ENCODE measurements around the gene FAM120C. TPM values are rescaled to one million over a fixed set of nuclear protein-coding genes. Genes with fewer than 3 reads are reported as not detected.

Gene FAM120C
- total and polyA plus RNA-seq, 2 of the 4 experiments (the other 2 are of a cell fraction): 3.4 to 3.6 TPM

DNA sequence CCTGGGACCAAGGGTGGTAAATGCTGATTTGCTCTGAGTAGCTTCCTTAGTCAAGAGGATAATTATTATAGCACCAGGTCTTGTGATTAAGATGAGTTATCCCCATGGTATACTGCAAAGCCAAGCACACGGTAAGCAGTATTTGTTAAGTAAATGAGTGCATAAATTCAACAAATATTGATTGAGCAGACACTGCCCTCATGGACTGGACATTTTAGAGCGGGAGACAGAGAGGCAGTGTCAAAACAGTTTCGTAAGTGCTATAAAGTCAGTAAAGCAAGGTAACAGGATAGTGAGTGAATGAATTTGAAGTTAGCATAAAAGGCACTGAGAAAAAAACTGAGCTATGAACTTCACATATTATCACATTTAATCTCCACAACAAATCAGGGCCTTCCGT lies 152.7 kb downstream of the FAM120C start:
- no TSS peak for BruUV-seq (replicated peaks)
- POLR2A ChIA-PET (ENCODE audit: unreplicated experiment): no interaction called here
- Histone ChIP-seq H3K18ac (ENCODE audit: low read depth, low read length) (no peak overlapping the region), H4K8ac (ENCODE audit: low read depth in 2 of 2, low read length in 2 of 2) (no peak overlapping the region), H3K14ac (replicated peaks; ENCODE audit: low read depth, low read length) (no peak overlapping the region), H3K9me1 (ENCODE audit: insufficient read depth, low read length) (no peaks in the 10 kb centered on the region; the same call in 1 of the 2 replicates), H4K20me1 (ENCODE audit: insufficient read depth, low read length) (no peaks in the 10 kb centered on the region), H2AK9ac (replicated peaks; ENCODE audit: low read depth, low read length, poor library complexity) (no peak overlapping the region), H4K91ac (ENCODE audit: insufficient read depth, low read depth, low read length) (no peak overlapping the region), H3K79me1 (ENCODE audit: low read depth in 1 of 2, low read length in 2 of 2) (peaks cover 4 to 9% of the 10 kb centered on the region in 2 experiments; a peak in 2 of 4 replicates), H2BK20ac (ENCODE audit: low read depth, low read length) (no peak overlapping the region), H3K27me3 (ENCODE audit: control insufficient read depth, insufficient read depth, low read length) (peaks cover under 1% of the 10 kb centered on the region; the same call in 1 of the 2 replicates), H2BK5ac (ENCODE audit: low read depth, low read length, poor library complexity, severe bottlenecking) (no peak overlapping the region), H3K23ac (ENCODE audit: low read depth, low read length) (no peak overlapping the region), H4K5ac (ENCODE audit: low read depth, low read length) (no peak overlapping the region), H3K4me2 (ENCODE audit: low read depth, low read length) (no peak overlapping the region), H3K4me1 (ENCODE audit: control insufficient read depth, insufficient read depth, low read length) (no peaks in the 10 kb centered on the region), H3K27ac (ENCODE audit: insufficient read depth, low read length) (no peak overlapping the region), H2AK5ac (ENCODE audit: low read depth, low read length) (no peak overlapping the region), H3K4ac (ENCODE audit: low read depth, low read length) (no peak overlapping the region), H2BK15ac (ENCODE audit: low read depth, low read length) (no peak overlapping the region), H3K9ac (ENCODE audit: low read depth, low read length) (no peak overlapping the region), H3K56ac (ENCODE audit: extremely low read depth, insufficient read depth, low read length) (no peak overlapping the region), H3K9me3 (ENCODE audit: control insufficient read depth, insufficient read depth, low read length) (no peaks in the 10 kb centered on the region), H3K4me3 (ENCODE audit: insufficient read depth, low read depth, low read length) (no peak overlapping the region), H2AFZ (replicated peaks; ENCODE audit: low read length, poor library complexity) (no peak overlapping the region), H3K36me3 (ENCODE audit: control insufficient read depth, insufficient read depth, low read length) (peaks cover 14% of the 10 kb centered on the region), H2BK120ac (ENCODE audit: low read depth, low read length) (no peak overlapping the region)
- intact Hi-C loops (cut with micrococcal nuclease) (no loop called here), dilution Hi-C loops (cut with HindIII; ENCODE audit: low sequenced_read_pairs, unreplicated experiment) (no loop called here), in situ Hi-C loops (cut with MboI; ENCODE audit: low sequenced_read_pairs) (loop anchor here (25.0 kb wide), 1 partner anchor 407 kb away; the partner anchor contains the start of gene TSR2)
- CTCF ChIA-PET: interaction anchor here (0.5 kb wide), 2 partner anchors 42 to 73 kb away, joined by 3 to 5 read pairs; no protein-coding TSS in a partner anchor
- ATAC-seq (ENCODE audit: low read depth) (no peak), DNase-seq (no peak)
- TF ChIP-seq, protein P1, sequence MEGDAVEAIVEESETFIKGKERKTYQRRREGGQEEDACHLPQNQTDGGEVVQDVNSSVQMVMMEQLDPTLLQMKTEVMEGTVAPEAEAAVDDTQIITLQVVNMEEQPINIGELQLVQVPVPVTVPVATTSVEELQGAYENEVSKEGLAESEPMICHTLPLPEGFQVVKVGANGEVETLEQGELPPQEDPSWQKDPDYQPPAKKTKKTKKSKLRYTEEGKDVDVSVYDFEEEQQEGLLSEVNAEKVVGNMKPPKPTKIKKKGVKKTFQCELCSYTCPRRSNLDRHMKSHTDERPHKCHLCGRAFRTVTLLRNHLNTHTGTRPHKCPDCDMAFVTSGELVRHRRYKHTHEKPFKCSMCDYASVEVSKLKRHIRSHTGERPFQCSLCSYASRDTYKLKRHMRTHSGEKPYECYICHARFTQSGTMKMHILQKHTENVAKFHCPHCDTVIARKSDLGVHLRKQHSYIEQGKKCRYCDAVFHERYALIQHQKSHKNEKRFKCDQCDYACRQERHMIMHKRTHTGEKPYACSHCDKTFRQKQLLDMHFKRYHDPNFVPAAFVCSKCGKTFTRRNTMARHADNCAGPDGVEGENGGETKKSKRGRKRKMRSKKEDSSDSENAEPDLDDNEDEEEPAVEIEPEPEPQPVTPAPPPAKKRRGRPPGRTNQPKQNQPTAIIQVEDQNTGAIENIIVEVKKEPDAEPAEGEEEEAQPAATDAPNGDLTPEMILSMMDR (conservative IDR thresholded peaks at IDR 0.05; ENCODE audit: low read depth, low read length): no peak
- TF ChIP-seq SMC3 (IDR thresholded peaks at IDR 0.05; ENCODE audit: low read depth, low read length): no peak
- TF ChIP-seq, protein P2, sequence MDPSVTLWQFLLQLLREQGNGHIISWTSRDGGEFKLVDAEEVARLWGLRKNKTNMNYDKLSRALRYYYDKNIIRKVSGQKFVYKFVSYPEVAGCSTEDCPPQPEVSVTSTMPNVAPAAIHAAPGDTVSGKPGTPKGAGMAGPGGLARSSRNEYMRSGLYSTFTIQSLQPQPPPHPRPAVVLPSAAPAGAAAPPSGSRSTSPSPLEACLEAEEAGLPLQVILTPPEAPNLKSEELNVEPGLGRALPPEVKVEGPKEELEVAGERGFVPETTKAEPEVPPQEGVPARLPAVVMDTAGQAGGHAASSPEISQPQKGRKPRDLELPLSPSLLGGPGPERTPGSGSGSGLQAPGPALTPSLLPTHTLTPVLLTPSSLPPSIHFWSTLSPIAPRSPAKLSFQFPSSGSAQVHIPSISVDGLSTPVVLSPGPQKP (IDR thresholded peaks at IDR 0.05; ENCODE audit: borderline replicate concordance, low read depth, low read length): no peak
- TF ChIP-seq CEBPB (IDR thresholded peaks at IDR 0.05; ENCODE audit: low read depth, low read length): no peak
- no peak for TF ChIP-seq MAFK (IDR thresholded peaks at IDR 0.05; ENCODE audit: low read depth, low read length)
- no peak for TF ChIP-seq MAZ (IDR thresholded peaks at IDR 0.05; ENCODE audit: borderline replicate concordance, low read depth, low read length)
- no peak for TF ChIP-seq MXI1 (IDR thresholded peaks at IDR 0.05; ENCODE audit: borderline replicate concordance, low read depth, low read length)
- TF ChIP-seq POLR2A (IDR thresholded peaks at IDR 0.05; ENCODE audit: low read depth, low read length): no peak
- no peak for TF ChIP-seq CHD1 (IDR thresholded peaks at IDR 0.05; ENCODE audit: low read depth, low read length)
- TF ChIP-seq NFE2L2 (IDR thresholded peaks at IDR 0.05; ENCODE audit: low read depth, low read length): no peak
- TF ChIP-seq BHLHE40 (IDR thresholded peaks at IDR 0.05; ENCODE audit: low read depth, low read length): no peak
- TF ChIP-seq, protein P3, sequence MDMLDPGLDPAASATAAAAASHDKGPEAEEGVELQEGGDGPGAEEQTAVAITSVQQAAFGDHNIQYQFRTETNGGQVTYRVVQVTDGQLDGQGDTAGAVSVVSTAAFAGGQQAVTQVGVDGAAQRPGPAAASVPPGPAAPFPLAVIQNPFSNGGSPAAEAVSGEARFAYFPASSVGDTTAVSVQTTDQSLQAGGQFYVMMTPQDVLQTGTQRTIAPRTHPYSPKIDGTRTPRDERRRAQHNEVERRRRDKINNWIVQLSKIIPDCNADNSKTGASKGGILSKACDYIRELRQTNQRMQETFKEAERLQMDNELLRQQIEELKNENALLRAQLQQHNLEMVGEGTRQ (IDR thresholded peaks at IDR 0.05; ENCODE audit: low read depth, low read length): no peak
- TF ChIP-seq RAD21 (IDR thresholded peaks at IDR 0.05; ENCODE audit: low read length): no peak
- TF ChIP-seq RFX5 (IDR thresholded peaks at IDR 0.05; ENCODE audit: low read depth, low read length): no peak
- no CpG with 5 or more reads among the region's 4 CpGs for WGBS, 2 experiments (ENCODE audit: extremely low coverage in 2 of 2, insufficient read length in 1 of 2)

All from IMR-90 (cell line).